GM21723 (cell line): ENCODE measurements around the gene GAS7.

Source experiments
- ATAC-seq: cut with Tn5 transposase; IDR thresholded peaks from one replicate; pipeline ENCODE4 v1.9.1; 2021; ENCODE audit warnings: mild to moderate bottlenecking, moderate library complexity; ENCODE audit not compliant: unreplicated experiment

The GAS7 gene

DNA sequence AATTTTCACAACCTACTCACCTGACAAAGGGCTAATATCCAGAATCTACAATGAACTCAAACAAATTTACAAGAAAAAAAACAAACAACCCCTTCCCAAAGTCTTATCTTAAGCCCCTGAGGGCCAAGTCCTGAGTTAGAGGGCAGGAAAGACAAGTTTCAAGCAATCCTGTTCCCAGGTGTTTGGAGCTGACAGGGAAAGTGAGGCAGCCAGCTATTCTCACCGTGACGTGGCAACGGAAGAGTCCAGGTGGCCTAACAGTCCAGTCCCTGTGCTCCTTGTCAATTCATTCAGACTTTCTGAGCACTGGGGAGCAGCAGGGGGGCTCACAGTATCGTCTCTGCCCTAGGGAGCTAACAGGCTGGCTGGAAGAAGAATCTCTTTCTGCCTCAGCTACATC lies 203.6 kb downstream of the GAS7 start:
- ATAC-seq, result no peak

GRCh38 chr17:9991796-9992195 lies 206.6 kb downstream of the GAS7 start:
- no peak for ATAC-seq

DNA sequence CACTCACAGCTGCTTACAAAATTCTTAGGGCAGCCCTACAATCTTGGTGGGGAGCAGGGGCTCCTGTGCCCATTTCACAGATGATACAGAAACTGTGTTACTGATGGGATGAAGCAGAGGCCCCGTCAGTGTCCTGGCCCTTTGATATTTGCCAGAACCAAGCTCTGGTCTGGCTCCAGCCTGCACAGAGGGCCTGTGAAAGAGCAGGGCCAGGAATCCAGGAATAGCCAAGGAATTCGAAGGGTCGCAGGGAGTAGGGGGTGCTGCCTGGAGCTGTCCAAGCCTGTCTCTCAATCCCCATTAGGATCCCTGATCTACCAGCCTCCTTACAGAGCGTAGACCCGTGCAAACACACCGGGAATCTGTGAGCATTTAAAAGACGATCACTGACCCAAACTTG lies 207.1 kb downstream of the GAS7 start:
- ATAC-seq, result no peak

DNA sequence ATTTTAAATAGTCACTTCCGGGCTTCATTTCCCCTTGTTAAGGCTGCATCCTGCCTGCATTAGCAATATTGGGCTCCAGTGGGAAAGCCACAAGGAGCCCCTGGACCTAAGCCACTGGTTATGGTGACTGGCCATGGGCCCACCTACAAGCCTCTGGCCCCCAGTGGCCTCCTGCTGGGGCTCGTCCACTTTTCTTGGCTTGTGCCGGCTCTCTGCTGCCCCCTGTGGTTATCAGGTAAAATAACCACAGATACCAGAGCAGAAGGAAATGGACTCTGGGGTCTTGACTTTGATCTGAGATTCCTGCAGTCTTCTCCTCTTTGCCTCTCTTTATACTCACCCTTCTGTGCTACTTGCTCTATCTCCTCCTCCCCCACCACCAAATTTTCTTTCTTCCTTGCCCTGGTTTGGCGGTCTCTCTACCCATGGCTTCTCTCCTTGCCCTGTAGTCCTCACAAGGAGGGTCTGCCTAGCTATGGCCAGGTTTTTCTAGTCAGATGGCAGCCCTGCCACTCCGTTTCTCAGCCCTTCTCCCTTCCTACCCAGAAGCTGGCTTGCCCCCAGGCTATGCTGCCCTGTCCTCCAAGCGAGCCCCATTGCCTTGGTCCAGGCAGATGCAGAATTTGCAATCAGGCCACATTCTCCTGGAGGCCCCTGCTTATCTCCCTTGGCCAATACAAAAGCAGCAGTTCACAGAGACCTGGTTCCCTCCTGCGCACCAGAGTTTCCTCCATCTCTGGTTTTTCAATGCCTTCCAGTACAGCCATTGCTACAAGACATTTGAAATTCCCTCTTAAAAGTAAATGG lies 210.4 kb downstream of the GAS7 start:
- no peak for ATAC-seq

- ATAC-seq, result no peak
Observed at GRCh38 chr17:9986754-9987382, 211.5 kb downstream of the GAS7 start.

DNA sequence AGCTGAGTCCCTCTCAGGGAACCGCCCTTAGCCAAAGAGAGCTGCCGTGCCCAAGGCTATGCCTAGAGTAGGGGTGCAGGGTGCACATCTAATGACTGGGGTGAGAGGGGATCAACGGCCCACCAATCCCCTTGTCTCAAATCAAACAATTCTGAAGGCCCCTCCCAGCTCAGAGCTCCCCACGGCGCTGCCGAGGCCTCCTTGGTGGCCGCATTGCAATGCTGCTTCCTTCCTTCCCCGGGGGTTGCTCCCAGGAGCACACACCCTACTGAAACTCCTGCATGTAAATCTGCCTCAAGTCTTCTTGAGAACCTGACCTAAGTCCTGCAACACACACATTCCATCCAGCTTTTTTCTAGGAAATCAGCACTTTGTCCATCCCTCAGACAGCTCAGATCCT lies 212.8 kb downstream of the GAS7 start:
- ATAC-seq, result no peak

DNA sequence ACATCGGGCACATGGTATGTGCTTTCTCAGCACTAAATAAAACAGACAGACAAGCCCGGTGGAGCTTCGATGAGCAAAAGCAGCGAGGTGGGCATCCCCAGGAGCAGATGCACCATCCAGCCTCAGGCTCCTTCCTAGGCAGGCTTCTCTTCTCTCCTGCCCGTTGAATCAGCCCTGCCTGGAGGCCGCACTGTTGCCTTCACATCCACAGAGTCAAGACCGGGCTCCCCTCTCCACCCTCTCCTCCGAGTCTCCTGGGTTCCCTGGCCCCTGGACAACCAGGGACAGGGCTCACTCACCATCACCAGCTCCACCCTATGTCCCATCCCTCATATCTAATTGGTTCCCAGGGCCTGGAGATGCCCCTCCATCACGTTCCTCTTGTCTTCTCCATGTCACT lies 213.6 kb downstream of the GAS7 start:
- no peak for ATAC-seq

DNA sequence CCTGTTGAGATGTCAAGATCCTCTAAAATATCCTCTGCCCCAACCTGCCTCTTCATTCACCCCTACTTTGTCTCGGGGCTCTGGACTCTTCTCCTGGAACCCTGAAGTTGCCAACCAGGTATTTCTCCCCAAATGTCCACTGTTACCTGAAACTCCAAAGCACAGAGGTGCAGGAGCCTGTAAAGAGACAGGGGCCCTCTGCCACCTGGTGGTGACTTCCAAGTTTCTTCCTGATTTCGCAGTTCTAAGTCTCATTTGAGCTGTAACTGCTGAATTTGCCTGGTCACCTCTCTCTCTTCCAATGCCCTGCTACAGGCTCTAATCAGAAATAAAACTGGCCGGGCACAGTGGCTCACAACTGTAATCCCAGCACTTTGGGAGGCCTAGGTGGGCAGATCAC lies 216.2 kb downstream of the GAS7 start:
- ATAC-seq, result no peak

DNA sequence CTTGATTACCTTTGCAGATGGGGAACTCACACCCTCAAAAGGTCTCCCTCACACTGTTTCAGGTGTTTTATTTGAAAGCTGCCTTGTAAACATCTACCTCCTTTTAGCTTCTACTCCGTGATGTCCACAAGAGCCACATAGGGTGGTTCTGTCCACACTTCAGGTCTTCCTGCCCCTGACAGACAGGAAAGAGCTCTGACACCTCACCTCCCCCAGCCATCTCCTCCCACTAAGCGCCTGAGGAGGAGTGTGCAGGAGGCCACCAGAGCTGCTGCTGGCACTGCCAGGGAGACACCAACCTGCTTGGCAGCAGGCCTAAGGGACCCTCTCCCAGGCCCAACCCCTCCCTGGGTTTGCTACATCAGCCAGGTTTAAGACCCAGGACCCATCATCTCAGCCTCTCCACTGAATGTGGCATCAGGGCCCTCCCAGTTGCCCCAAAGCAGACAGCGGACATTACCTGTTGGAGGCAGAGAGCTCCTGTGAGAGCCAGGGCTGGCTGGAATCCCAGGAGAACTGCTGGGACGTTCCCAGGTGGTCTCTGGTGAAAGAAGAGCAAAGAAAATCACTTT lies 217.0 kb downstream of the GAS7 start:
- ATAC-seq, result no peak

- no peak for ATAC-seq
Observed at GRCh38 chr17:9979463-9979995, 218.9 kb downstream of the GAS7 start.

- ATAC-seq, result no peak
Observed at GRCh38 chr17:9977180-9977575, 221.2 kb downstream of the GAS7 start.

DNA sequence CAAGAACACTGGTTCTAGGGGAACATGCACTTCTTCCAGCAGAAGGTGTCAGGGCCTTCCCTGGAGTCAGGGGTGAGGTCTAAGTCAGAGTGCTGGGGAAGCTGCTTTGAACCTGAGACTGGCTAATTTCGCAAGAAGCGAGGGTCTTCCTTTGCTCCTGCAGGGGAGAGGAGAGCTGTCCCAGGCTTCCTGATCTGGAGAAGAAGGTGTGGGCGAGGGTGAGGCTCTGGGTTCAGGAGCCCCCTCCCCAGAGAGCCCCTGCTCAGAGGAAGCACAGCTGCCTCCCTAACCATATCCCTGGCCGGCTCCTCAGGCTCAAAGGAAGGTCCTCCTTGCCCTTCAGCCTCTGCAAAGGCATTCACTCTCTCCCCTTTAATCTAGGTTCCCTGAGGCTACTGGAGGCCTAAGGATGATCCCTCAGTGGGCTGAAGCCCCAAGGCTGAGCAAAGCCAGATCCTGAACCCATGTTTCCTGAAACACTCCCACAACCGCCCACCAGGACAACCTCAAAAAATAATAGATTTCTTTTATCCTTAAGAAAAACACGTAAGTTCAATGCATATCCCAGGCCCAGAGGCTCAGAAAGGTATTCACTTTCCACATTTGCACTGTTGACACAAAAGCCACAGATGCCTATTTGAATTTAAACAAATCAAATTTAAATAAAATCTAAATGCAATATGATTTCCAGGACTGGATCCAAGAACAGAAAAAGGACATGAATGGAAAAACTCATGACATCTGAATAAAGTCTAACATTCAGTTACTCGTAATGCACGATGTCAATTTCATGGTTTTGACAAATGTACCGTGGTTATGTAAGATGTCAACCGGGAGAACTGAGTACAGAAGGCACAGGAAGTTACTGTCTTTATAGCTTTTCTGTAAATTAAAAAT lies 221.9 kb downstream of the GAS7 start:
- no peak for ATAC-seq

DNA sequence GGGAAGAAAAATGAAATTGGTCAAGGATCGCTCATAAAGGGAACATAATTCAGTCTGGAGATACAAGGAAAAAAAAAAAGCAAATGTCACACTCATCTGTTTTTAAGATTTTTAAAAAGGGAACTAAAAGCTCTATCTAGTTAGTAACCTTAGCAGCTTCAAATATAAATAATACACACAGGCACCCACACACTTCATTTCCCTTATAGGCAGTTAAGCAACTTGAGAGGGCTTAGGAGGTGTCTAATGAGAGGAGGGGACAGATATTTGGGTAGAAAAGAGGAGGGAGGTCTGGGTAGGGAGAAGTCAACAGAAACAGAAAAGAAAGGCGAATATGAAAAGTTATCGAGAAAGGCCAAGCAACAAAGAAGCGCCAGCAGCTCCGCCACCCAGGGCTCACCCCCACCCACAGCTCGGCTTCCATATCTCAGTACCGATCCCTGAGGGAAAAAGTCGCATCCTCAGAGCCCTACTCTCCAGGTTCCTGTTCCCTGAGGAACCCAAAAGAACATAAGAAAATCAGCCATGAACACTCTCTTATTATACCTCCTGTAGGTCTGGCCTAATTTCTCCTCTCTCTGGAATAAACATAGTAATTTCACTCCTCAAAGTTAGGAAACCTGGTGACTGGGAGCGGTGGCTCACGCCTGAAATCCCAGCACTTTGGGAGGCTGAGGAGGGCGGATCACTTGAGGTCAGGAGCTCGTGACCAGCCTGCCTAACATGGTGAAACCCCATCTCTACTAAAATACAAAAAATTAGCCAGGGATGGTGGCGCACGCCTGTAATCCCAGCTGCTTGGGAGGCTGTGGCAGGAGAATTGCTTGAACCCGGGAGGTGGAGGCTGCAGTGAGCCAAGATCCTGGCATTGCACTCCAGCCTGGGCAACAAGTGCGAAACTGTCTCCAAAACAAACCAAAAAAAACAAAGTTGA lies 223.7 kb downstream of the GAS7 start:
- no peak for ATAC-seq

- ATAC-seq, result no peak
Observed at GRCh38 chr17:9973669-9974447, 224.5 kb downstream of the GAS7 start.

DNA sequence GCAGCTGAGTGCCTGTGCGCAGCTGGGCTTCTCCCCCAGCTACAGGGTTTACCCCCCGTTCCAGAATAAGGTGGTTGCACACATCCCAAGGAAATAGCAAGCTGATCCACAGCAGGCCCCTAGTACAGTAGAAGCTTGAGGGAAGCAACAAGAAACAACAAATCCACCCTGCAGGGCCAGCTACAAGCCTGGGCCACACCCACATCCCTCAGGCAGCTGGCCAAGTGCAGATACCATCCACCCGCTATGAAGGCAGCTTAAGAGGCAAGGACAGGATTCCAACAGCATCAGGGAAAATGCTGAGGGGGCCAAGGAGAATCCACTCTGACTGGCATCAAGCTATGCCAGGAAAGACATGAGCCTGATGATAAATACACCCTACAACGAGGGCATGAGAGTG lies 226.4 kb downstream of the GAS7 start:
- no peak for ATAC-seq

- ATAC-seq, result no peak
Observed at GRCh38 chr17:9969301-9969935, 229.0 kb downstream of the GAS7 start.

DNA sequence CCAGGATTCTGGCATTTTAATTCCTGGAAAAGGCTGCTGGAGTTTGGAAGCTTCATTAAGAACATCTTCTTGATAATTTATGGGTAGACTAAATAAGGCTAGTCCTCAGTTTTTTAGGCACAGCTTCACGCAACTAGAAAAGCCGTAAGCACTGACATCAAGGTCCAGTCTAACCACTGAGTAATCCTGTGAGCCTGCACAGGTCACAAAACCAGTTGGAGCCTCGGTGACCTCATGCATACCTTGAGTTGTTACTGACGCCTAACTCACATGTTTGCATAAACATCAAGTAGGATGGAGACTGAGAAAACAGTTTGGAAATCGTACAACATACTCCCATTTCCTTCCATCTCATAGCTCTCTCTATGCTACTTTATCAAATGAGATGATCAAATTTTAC lies 229.5 kb downstream of the GAS7 start:
- no peak for ATAC-seq

DNA sequence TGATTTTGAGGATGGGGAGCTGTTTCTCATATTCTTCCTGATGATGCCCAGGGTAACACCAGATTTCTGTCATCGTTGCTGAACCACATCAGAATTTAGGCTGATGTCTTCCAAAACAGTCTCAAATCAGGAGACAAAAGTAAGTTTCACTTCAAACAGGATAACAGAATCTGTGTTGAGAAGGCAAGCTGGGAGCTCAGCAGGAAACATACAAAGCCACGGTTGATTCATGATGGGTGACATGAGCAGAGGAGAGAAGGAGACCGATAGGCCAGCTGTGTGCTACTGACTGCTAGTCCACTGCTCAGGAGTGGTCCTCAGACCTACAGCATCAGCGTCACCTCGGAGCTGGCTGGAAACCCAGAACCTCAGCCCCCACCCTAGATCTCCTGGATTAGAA lies 230.4 kb downstream of the GAS7 start:
- no peak for ATAC-seq
